ENCODE results near the gene TMEM151A.
"Not testable (repeated sequence)": the region's sequence is repeated elsewhere in the genome, so short reads cannot be mapped to it uniquely, and the experiment has no call there.

Gene TMEM151A

GRCh38 chr11:66267379-66268243 lies 24.1 kb upstream of the TMEM151A start:
- peak; percentile 79 for DNase-seq (ENCODE audit: low read depth)

DNA sequence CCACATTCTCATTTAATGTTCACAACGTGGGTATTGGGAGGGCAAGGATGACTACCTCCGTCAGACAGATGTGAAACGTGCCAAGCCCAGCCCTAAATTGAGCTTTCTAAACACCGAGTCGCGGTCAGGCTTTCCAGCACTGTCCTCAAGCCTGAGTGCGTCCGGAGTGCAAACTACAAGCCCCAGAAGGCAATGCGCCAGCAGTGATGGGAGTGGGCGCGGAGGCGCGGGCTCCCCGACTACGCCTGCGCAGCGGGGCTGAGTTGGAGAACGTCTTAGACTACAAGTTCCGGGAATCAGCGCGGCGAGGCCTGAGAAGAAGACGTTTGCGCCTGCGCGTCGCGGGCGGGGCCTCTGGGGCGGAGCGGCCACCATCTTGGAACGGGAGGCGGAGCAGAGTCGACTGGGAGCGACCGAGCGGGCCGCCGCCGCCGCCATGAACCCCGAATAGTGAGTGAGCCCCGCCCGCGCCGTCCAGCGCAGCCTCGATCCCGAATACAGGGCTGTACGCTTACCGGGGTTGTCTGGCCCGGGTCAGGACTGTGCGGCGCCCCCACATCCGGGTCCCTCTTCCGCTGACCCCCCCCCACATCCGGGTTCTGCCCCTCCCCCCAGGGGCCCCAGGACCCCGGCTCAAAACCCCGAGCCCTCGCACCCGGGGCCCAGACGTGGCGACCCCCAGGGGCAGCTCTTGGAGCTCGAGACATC lies 23.3 kb upstream of the TMEM151A start, which contains the start of gene RAB1B:
RAB1B (plus strand) TSS at position 396 of the 708 bp plus-strand sequence; CDS start at position 437, 41 bp downstream.
- peak; percentile 99 for DNase-seq (ENCODE audit: low read depth)

- DNase-seq (ENCODE audit: low read depth), result no peak
Observed at GRCh38 chr11:66268952-66269905, 22.5 kb upstream of the TMEM151A start.

DNA sequence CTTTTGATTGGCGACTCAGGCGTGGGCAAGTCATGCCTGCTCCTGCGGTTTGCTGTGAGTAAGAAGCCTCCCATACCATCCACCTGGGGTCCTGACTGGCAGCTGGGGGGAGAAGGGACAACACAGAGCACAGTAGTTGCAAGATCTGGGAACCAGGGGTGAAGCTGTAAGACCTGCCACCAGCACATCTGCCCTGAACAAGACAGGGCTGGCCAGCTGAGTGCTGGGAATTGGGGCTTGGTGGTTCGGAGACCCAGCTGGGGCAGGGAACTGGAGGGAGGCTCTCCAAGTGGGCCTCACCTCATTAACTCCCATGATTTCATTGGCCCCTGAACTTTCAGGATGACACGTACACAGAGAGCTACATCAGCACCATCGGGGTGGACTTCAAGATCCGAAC lies 19.9 kb upstream of the TMEM151A start:
- DNase-seq (ENCODE audit: low read depth), result no peak

DNA sequence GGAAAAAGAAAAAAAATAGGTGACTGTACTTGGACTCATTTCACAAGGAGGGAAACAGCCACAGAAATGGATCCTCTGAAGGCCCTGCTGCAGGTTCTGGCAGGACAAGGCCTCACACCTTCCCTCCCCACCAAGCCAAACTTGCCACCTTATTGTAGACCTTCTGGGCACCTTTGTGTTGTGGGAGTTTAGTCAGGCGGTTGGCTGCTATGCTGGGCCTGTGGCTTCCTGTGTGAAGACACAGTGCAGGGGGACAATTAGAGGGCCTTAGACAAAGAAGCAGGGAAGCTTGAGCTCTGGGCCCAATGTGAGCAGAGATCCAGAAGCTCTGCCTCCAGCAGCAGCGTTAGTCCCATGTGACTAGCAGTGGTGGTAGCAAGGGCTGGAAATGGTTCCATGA lies 19.1 kb upstream of the TMEM151A start:
- no peak for DNase-seq (ENCODE audit: low read depth)

DNA sequence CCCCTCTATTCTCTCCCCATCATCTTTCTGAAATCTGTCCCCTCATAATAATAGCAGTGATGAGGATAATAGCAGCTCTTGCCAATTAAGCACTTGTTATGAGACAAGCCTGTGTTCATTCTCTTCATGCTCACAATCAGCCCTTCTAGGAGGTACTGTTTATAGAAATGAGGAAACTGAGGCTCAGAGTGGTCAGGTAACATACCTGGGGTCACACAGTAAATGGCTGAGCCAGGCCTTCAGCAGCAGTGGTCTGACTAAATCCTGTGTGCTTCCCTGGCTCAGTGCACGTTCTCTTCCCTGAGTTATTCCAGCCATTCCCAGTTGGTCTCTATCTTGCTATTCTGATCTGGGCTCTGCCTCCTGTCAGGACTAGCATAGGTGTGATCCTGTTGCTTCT lies 17.5 kb upstream of the TMEM151A start:
- no peak for DNase-seq (ENCODE audit: low read depth)

DNA sequence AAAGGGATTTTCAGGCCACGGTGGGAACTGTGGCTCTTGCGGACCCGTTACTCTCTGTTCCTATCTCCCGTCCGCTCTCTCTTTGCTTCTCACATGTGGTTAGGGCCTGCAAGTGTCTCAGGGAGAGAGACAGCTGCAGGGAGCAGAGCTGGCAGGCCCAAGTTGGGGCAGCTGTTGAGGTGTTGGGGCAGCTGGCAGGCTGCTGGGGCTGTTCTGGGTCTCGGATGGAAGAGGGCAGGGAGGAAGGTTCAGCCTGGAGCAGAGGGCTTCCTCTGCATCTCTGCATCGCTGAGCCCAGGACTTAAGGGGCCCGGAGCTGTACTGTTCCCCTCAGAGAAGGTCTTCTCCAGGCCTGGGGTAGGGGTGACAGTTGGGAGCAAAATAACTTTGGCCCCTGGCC lies 16.3 kb upstream of the TMEM151A start:
- no peak for DNase-seq (ENCODE audit: low read depth)

GRCh38 chr11:66275984-66276612 lies 15.6 kb upstream of the TMEM151A start:
- DNase-seq (ENCODE audit: low read depth), result no peak

GRCh38 chr11:66276619-66277018 lies 15.1 kb upstream of the TMEM151A start:
- DNase-seq (ENCODE audit: low read depth), result not testable (repeated sequence)

- not testable (repeated sequence) for DNase-seq (ENCODE audit: low read depth)
Observed at GRCh38 chr11:66277064-66277463, 14.6 kb upstream of the TMEM151A start.

DNA sequence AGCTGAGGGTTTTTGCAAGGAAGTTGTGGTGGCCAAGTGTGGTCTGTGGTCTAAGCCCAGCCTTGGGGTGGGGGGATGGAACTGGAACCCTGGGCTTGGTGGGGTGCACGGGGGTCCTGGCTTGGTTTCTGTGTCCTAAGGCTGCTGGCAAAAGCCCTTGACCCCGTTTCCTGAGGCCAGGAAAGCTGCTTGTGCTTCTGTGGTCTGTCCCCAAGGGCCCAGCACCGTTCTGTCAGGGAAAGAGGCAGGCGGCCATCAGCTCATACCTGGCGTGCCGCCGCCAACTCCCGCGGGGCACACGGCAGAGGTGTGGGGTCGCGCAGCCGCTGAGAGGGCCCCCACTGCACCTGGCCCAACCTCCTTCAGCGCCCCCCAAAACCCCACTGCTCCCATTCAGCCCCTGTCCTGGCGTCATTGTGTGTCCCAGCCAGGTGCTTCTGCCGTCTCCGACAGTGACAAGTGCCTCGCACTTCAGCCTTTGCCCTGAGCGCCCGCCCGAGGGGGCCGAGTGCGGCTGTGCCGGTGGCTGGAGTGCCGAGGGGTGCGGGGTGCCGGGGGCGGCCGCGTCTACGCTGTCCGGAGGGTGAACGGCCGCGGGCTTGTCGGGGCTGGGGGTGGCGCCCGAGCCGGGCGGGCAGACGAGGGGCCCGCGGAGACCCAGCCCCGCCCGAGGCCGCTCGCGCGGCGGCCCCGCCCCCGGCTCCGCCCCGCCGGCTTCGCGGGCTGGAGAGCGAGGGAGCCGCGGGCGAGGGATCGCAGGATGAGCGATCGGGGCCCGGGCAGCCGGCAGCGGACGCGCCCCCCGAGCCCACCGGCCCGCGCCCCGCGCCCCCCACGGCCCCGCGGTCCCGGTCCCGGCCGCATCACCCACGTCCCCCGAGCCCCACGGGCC lies 14.0 kb upstream of the TMEM151A start, which contains the start of gene CNIH2:
CNIH2 (plus strand) TSS at position 705 of the 892 bp plus-strand sequence. CDS start 282 bp downstream, outside the sequence.
- no peak for DNase-seq (ENCODE audit: low read depth)

GRCh38 chr11:66278363-66279091 lies 13.2 kb upstream of the TMEM151A start:
- DNase-seq (ENCODE audit: low read depth), result no peak

DNA sequence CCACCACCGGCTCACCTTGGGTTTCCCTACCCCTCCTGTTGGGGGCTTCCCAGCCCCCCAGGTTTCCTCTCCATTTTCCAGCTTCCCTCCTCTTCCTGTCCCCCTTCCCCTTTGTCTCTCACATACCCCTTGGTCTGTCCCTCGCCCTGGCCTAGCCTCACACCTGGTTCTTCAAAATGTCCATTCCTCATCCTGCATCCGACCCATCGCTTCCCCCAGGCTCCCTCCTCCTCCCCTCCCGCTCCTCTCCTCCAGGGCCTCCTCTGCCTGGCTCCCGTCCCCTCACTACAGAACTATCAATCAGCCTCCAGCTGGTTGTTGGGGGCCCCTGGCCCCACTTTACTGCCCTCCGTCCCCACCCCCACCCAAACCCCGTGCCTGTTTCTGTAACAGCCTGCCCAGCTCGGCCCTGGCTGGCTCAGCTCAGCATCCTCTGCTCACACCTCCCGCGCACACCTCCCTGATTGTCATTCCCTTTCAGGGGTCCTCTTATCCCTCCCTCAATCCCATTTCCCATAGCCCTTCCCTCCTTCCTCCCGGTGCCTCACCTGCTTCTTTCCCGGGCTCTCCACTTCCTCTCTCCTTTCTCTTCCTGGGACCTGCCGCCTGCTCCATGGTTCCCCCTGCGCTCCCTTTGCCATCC lies 12.5 kb upstream of the TMEM151A start:
- DNase-seq (ENCODE audit: low read depth), result no peak

- DNase-seq (ENCODE audit: low read depth), result no peak
Observed at GRCh38 chr11:66280428-66280827, 11.3 kb upstream of the TMEM151A start.

DNA sequence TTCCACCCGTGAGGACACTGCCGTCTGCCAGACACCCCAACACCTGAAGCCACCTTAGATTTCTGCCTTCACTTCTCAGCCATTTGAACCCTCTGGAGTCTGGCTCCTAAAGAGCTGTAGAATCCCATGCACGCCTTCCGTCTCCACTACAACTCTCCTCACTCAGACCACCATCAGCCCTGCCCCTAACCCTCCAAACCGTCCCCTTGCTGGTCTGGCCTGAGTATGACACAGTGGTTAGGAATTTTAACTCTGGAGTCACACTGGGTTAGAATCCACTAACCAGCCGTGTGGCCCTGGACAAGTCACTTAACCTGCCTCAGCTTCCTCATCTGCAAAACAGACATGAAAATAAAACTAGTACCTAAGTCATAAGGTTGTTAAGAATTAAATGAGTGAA lies 10.7 kb upstream of the TMEM151A start:
- no peak for DNase-seq (ENCODE audit: low read depth)

DNA sequence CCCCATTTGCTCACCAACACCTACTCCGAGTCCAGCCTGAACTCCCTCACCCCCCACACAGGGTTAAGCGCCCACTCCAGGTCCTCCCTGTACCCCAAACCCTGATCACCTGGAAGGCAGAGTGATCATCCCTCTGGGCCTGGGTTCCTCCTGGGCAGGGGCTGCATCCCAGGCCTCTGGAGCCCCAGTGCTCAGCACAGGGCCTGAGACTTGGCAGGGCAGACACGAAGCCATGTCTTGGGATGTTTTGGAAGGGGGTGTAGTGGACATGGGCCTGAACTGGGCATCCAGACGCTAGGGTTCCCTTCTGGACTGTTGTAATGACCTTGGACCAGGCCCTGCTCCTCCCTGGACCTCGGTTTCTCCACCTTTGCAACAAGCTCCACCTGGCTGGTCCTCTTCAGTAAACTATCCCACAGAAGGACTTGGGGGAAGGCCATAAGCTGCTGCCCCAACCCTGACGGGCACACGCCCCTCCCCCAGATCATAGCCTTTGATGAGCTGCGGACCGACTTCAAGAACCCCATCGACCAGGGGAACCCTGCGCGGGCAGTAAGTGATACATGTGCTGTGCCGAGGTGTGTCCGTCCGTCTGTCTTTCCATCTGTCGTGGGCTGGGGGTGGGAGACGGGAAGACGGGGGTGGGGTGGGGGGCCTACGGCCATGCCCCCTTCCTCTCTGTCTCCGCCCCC lies 9.8 kb upstream of the TMEM151A start:
- no peak for DNase-seq (ENCODE audit: low read depth)

DNA sequence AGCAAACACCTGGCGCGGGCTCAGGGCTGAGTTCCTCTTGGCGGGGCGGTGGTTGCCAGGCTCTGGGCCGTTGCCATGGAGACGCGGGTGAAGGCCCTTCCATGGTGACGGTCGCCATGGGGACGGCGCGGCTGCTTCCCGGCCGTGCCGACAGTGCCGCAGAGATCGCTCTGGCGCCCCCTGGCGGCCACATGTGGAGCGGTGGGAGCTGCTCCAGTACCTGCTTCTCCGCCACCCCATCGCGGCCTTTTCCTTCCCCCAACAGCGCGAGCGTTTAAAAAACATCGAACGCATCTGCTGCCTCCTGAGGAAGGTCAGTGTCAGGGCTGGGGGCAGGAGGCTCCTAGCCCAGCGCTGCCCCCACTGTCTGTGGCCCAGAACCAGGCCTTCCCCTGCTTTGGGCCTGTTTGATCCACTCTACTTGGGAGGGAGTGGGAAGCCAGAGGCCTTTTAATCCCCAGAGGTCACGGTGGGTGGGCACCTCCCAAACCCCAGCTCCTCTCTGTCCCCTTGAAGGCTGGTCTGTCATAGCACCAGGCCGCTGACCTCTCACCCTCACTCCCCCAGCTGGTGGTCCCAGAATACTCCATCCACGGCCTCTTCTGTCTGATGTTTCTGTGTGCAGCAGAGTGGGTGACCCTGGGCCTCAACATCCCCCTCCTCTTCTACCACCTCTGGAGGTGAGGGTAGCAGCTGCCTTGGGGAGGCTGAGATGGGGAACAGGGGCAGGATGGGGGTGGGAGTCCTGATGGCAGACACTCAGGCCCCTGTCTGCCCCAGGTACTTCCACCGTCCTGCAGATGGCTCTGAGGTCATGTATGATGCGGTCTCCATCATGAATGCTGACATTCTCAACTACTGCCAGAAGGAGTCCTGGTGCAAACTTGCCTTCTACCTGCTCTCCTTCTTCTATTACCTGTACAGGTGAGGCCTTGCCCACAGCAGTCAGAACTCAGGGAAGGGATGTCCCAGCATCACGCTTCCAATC lies 8.9 kb upstream of the TMEM151A start:
- peak; percentile 94 for DNase-seq (ENCODE audit: low read depth)

All from fibroblast of the conjunctiva (primary cell).